ENCODE data around the gene AGPAT4.
A peak's percentile ranks its signal among the peaks of the same experiment; 100 is the strongest.
"Not testable (repeated sequence)": the region's sequence is repeated elsewhere in the genome, so short reads cannot be mapped to it uniquely, and the experiment has no call there.

The AGPAT4 gene

DNA sequence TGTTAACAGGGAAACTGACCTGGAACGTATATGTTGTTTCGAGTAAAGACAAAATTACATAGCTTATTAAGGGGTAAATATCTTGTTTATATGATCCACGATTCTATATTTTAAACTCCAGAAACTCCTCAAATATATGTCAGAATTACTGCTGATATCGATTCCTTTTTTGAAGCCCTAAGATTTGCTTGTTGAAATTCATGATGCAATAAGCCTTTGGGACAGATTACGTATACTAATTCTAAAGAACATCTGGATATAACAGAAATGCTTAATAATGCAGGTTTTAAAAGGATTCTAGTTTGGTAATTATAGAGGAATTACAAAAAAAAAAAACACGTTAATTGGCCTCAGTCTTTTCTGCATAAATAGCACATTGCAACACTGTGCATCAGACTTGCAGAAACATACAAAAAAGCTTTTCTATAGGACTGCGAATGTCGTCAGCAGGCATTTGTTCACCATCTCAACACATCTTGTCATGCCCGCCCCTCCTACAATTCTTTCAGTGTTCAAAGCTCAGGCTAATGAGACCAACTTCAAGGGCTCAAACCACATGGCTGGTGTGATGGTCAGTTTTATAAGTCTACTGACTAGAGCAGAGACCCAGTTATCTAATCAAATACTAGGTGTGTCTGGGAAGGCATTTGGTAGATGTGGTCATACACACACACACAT is 74.9 kb downstream of the AGPAT4 start:
- no peak for DNase-seq

DNA sequence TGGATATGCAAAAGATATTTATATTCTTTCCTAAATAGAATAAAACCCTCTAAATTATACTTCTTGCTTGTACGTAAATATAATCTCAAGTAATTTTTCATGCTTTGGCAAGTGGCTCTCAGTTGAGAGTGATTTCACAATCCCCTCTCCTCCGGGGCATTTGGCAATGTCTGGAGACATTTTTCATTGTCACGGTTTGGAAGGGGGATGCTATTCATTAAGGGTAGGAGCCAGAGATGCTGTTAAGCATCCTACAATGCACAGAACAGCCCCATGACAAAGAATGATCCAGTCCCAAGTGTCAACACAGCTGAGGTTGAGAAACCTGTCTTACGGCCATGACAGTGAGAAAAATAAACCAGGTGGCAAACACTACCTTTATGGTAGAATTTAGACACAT is 75.7 kb downstream of the AGPAT4 start:
- no peak for DNase-seq

DNA sequence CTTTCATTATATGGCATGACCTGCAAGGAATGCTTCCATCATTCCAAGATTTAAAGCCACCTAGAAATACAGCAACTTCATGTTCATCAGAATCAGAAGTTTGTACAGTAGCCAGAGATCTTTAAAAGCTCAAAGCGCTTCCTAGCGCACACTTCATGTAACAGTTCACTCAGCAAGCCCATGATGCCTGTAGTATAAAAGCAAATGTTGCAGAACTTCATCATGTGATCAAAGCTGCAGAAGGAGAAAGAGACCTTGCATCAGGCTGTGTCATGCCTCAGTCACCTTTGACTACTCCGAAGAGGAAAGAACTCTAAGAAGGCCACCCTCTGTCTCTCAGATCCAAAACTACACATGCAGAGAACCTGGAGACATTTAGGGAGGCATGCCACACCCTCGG is 78.5 kb downstream of the AGPAT4 start:
- DNase-seq = no peak

DNA sequence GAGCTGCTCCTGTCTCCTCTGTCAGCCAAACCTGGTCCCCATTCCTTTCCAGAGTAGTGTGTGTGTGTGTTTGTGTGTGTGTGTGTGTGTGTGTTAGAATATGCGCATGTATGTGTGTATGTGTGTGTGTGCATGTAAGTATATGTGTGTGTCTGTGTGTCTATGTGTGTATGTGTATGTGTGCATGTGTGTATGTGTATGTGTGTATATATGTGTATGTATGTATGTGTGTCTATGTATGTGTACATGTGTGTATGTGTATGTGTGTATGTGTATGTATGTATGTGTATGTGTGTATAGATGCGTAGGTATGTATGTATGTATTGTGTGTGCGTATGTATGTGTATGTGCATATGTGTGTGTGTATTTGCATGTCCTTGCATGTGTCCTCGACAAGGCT is 79.5 kb downstream of the AGPAT4 start:
- DNase-seq = no peak

DNA sequence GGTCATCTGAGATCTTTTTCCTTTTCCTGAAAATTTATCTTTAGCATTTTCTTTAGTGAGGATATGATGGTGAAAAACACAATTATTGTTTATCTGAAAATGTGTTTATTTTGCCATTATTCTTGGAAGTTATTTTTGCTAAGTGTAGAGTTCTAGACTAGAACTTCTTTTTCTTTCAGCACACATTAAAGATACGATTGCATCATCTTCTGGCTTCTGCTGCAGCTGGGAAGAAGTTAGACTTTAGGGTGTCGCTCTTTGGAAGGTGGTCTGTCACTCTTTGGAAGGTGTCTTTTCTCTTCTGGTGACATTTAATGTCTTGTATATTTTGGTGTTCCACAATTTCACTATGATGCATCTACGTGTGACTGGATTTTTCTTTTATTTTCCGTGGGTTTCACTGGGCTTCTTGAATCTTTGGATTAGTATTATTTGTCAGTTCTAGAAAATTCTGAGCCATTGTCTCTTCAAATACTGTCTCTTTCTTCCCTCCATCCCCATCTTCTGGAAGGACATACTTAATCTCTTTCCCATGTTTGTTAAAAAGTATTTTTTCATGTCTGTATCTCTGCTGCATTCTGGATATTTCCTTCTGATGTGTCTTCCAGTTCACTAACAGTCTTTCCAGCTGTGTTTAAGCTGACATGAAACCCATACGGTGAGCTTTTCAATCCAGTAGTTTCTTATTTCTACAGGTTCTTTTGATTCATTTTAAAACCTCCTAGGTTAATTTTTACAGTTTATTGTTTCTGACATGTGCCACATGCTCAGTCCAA is 81.0 kb downstream of the AGPAT4 start:
- no peak for DNase-seq

DNA sequence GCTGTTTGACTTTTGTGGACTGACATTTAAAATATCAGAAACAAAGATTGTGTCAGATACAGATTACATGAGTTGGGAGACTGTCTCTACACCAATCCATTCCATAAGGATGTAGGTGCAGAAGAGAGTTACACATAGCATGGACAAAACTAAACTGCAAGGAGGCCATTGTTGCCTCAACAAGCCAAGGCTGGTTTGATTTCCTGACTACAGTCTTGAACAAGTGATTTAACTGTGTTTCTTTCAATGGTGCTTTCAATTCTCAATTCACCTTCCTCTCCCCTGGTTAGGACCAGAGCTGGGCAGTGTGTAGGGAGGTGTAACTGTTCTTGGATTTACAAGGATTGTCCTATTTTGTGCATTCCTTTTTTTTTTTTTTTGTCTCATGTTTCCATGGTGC is 82.2 kb downstream of the AGPAT4 start:
- DNase-seq = no peak

DNA sequence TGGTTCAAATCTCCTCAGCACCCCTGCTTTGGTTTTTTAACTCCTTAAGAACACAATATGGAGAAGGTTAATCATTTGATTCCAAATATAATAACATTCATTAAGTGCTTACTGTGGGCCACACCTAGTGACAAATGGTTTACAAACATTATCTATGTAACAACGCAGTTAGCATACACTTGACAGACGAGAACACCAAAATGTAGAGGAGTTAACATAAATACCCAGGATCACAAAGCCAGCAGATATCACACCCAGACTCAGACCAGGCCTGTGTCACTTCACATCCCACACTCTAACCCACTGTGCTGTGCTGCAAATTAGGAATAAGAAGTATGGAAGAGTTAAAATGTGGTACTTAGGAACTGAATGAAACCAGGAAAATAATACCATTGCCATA is 82.9 kb downstream of the AGPAT4 start:
- no peak for DNase-seq

DNA sequence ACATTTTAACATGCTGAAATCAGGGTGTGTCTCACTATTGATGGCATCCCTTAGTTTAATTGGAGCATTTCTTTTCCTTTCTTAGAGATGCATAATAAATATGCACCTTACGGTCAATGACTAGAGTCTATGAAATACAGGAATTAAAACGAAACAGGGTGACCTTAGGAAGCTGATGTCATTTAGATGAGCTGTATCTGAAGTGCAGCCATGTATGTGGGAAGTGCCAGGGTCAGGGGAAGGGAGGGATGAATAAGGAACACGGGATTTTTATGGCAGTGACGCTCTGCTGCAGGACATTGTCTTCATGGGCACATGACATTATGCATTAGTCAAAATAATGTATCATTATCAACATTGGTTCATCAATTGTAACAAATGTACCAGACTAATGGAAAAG is 84.0 kb downstream of the AGPAT4 start:
- DNase-seq = no peak

DNA sequence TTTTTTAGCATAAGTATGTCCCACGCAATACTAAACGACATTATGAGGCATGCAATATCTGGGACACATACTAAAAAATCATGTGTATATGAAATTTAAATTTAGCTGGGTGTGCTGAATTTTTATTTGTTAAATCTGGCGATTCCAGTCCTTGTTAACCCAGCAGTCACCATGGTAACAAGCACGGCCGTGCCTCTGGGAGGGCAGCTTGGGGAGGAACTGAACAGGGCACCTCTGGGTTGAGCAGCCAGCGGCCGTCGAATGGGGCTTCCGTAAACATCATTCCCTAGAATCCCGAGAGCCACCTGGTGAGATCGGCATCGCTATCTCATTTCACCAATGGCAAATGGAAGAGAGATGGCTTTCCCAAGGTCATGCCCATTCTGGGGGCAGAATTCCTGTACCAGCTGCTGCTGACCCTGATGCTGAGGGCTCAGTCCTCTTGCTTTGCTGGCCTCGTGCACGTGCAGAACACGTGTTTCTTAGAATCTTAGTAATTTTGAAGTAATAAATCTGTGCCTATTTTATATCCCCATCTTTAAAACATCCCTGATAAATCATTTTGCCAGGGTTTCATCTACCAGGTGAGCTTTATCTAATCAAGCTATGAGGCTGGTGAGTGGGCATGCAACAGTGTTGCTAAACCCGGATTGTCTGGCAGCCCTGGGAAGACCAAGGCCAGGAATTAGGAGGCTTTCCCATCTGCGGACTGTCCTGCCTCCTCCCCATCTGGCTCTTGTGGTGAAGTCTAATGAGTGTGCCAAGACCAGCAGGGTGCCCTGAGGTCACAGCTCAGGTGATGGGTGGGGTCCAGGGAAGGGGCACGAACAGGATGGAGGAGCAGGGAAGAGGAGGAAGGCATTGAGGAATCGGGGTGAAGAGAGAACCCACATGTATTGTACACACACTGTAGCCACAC is 85.1 kb downstream of the AGPAT4 start:
- no peak for DNase-seq

DNA sequence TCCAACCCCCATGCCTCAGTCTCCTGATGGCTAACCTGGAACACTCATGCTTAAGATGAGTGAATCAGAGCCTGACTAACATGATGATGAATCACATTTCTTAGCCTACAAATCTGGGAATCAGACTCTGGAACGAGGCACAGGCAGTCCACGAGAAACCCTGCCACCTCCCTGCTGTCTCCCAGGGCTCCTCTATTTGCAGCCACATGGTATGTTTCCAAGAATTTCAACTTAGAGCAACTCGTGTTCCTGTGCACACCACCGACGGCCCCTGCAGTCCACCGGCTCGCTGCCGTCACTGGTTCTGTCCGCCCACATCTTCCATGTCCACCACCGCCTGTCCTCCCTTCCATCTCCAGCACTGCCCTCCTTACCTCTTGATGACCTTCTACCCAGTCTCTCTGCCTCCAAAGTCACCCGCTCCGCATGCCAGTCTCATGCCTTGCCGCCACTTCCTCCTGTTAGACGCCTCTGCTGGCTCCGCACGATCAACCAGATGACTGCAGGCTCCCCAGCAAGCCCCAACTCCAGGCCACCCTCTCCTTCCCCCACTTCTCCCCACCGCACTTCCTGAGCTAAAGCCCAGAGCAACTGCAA is 87.6 kb downstream of the AGPAT4 start:
- no peak for DNase-seq

DNA sequence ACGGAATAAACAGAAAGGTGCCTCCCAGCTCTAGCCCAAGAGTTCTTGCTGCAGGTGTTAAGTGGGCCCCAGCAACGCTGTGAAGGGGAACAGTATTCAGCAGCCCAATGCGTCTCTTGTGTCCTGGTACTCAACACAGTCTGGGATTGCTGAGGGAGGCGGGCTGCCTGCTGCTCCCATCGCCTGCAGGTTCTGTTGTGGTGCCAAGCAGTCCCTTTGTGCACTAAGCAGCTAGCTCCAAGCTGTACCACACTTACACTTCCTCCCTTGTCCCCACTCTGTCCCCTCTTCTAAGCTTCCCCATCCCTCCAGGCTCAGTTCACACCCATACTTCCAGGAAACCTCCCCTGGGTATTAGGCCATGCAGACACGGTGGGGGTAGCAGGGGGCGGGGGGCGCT is 92.7 kb downstream of the AGPAT4 start:
- DNase-seq = no peak

DNA sequence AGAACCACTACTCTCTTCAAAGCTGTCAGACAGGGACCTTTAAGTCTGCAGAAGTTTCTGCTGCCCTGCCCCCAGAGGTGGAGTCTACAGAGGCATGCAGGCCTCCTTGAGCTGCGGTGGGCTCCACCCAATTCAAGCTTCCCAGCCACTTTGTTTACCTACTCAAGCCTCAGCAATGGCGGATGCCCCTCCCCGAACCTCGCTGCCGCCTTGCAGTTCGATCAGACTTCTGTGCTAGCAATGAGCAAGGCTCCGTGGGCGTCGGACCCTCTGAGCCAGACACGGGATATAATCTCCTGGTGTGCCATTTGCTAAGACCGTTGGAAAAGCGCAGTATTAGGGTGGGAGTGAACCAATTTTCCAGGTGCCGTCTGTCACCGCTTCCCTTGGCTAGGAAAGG is 95.7 kb downstream of the AGPAT4 start:
- not testable (repeated sequence) for DNase-seq

DNA sequence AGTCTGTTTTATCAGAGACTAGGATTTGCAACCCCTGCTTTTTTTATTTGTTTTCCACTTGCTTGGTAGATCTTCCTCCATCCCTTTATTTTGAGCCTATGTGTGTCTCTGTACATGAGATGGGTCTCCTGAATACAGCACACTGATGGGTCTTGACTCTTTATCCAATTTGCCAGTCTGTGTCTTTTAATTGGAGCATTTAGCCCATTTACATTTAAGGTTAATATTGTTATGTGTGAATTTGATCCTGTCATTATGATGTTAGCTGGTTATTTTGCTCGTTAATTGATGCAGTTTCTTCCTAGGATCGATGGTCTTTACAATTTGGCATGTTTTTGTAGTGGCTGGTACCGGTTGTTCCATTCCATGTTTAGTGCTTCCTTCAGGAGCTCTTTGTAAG is 97.4 kb downstream of the AGPAT4 start:
- DNase-seq = not testable (repeated sequence)

DNA sequence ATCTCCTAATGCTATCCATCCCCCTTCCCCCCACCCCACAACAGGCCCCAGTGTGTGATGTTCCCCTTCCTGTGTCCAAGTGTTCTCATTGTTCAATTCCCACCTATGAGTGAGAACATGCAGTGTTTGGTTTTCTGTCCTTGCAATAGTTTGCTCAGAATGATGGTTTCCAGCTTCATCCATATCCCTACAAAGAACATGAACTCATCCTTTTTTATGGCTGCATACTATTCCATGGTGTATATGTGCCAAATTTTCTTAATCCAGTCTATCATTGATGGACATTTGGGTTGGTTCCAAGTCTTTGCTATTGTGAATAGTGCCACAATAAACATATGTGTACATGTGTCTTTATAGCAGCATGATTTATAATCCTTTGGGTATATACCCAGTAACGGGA is 101.1 kb downstream of the AGPAT4 start:
- DNase-seq = not testable (repeated sequence)

DNA sequence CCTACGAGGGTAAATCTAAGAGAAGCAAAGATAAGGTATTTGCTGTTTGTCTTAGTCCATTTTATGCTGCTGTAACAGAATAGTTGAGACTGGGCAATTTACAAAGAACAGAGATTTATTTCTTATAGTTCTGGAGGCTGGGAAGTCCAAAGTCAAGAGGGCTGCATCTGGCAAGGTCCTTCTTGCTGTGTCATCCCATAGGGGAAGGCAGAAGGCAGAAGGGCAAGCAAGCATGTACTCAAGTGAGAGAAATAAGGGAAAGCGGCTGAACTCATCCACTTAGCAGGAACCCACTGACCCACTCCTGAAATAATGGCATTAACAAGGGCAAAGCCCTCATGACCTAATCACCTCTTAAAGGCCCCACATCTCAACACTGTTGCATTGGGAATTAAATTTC is 102.7 kb downstream of the AGPAT4 start:
- DNase-seq = no peak

DNA sequence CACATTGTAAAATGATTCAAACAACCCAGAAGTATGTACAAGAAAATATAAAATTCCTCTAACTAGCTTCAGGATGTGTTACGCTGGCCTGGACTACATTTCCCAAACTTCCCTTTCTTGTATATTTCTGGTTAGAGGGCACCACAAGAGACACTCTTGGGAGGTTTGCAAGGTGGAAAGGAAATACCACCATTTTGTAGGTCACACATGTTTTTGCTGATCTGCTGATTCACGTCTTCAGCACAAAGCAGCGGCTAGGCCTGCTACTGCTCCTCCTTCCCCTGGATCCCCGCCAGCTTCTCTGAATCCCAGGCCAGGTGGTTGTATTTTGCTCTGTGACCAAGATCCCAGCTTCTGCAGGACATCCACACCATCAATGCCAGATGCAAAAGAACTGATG is 104.2 kb downstream of the AGPAT4 start:
- peak; percentile 71 for DNase-seq

DNA sequence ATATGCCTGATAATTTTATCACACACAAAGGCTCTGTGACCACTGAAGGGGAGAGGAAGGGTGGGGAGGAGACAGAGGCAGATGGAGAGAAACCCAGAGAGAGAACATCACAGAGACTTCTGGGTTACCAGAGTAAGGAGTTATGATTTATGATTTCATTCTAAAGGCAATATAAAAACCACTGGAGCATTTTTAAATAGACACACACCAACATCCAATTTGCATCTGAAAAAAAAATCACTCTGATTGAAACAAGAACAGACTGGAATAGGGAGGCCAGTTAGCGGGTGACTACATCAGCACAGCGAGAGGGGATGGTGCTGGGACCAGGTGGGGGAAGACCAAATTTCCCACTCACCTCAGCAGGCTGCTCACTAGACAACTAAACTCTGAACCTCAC is 104.8 kb downstream of the AGPAT4 start:
- no peak for DNase-seq

DNA sequence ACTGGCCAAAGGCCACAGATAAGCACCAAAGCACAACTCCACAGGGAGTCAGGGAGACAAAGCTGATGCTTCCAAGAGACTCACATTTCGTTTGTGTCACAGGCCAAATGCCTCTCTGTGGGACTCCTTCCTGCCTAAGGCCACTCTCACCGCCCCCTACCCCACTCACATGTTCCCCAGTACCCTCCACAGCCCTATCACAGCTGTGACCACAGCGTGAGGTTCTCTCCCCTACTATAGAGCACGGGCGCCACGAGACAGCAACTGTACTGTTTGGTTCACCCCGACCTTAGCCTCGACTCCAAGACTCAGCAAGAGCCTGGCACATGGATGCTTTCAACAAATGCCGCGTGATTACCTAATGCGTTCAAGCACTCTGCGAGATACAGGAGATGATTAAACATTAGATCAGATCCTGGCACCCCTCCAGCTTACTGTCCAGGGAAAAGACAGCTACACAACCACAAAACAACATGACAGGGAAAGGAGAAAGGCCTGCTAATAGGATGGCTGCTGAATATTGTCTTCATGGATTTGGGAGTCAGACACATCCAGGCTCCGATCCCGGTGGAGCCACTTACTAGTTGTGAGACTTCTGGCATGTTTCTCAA is 105.5 kb downstream of the AGPAT4 start:
- DNase-seq = peak; percentile 56

DNA sequence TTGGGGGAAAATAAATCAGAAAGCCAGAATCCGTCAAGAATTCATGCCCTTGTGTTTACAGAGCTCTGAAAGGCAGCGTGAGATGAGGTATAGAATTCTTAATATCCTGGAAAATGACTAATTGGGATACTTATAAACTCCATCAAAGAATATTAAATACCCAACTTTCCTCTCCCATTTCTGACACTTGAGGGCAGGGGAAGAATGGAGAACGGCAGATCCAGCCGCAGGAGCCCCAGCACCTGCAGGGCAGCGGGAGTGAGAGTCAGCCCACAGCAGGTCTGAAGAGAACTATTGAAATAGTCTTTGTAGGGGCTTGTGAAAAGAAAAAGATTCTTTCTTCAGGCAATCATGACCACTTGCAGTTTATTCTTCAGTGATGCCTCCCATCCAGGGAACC is 107.2 kb downstream of the AGPAT4 start:
- no peak for DNase-seq

DNA sequence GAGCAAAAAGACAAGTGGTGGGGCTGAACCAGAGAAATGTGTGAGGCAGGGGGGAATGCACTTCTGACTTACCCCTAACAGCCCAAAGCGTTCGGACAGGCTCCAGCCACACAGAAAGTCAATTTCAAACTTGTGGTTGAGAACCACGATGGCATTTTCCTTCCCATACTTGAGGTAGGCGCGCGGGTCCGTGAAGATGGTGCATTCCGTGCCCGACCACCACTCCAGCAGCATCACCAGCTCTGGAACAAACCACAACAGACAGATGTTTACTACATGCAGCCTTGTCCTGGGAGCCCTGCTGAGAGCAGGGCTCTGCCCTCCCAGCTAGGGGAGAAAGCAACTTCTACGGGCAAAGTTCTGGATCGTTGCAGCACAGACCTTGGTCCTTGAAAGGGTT is 107.7 kb downstream of the AGPAT4 start:
- no peak for DNase-seq

DNA sequence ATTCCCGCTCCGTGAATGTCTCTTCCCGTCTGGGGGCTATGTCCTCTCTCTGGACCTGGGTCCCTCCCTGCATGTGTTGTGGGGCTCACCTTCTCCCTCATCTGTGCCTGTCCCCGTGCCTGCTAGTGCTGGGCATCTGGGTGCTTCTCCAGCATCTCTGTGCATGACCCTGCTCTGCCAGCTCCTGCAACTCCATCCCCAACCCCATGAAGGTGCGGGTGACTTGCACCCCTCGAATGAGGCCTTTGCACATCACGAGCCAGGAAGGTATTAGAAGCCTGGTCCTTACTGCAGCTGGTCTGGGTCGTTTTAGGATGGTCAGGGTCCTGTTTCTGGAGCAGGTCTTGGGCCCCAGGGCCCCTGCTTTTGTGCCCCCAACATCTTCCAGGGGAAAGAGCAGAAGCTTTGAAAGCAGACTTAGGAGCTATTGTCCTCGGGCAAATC is 109.7 kb downstream of the AGPAT4 start:
- no peak for DNase-seq

DNA sequence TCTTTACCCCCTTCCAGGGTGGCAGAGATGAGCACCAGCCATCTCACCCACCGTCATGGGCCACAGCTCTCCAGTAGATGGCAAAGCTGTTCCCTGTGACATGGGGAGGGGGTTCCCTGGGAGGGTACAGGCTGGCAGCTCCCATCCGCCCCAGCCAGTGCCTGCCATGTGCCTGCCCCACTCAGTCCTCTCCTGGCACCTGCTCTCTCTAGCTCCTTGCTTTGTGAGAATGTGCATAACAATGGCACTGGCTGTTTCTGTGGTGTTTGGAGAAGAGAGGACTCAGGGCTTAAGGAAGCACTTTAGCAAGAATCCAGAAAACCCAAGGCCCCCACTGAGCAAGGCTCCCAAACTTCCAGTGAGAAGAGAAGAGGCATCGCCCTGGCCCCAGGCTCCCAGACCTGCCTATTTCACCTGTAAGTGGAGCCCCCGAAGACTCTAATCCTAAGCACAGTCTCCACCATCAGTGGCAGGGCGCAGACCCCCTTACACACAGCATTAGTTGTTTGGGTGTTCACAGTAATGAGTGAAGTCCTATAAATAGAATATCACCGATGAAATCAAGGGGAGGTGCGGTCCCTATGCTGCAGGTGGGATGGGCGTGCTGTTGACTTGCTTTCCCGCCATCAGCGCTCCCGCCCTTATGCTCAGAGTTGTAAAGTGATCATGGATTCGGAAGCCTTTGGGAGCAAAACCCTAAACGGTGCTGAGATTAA is 110.2 kb downstream of the AGPAT4 start:
- DNase-seq = no peak
